Transverse colon (tissue), 4 donors: ENCODE data around the gene KIFC3. TPM values are rescaled to one million over a fixed set of nuclear protein-coding genes. Genes with fewer than 3 reads are reported as not detected.

Experiments used
- DNase-seq: peaks from one replicate; pipeline ENCODE4 v3.0.0-alpha.2; 2019
- H3K27ac ChIP-seq, 4 donors: fragments of 200-600 bp; sonication (generic); 2 replicates each; pipeline ENCODE4 v1.5.1; 2016 to 2018; ENCODE audit warnings: inconsistent platforms in 4 of 4
- H3K27me3 ChIP-seq: fragments of 200-600 bp; sonication (generic); 2 replicates; pipeline ENCODE4 v1.5.1; 2017; ENCODE audit warnings: inconsistent platforms
- H3K36me3 ChIP-seq, 4 donors: fragments of 200-600 bp; sonication (generic); 2 replicates each; pipeline ENCODE4 v1.5.1; 2017 to 2019; ENCODE audit warnings: inconsistent platforms in 4 of 4
- H3K4me1 ChIP-seq, 4 donors: fragments of 200-600 bp; sonication (generic); 2 replicates each; pipeline ENCODE4 v1.5.1; 2017 to 2020; ENCODE audit warnings: inconsistent platforms in 4 of 4
- H3K4me3 ChIP-seq, 4 donors: fragments of 200-600 bp; sonication (generic); 1 replicate in 1 of 4; 2 replicates in 3 of 4; pipeline versions ENCODE4 v1.5.1 to v1.6.1; 2017 to 2019; ENCODE audit warnings: inconsistent platforms in 4 of 4
- H3K9me3 ChIP-seq, 2 donors: fragments of 200-600 bp; sonication (generic); 2 replicates each; pipeline ENCODE4 v1.5.1; 2017 to 2019; ENCODE audit warnings: inconsistent platforms in 2 of 2
- EP300 ChIP-seq: sonication (generic); formaldehyde crosslinking; IDR thresholded peaks from one replicate; pipeline ENCODE4 v1.6.1; 2017; ENCODE audit warnings: antibody characterized with exemption, low read depth
- POLR2A ChIP-seq: fragments of 450-650 bp; IDR thresholded peaks from one replicate; pipeline ENCODE4 v1.6.1; 2016; ENCODE audit warnings: antibody characterized with exemption, mild to moderate bottlenecking, moderate library complexity
- POLR2AphosphoS5 ChIP-seq, 3 donors: sonication (generic); formaldehyde crosslinking; IDR thresholded peaks; one replicate each; pipeline ENCODE4 v1.6.1; 2016; ENCODE audit warnings: antibody characterized with exemption in 3 of 3
- WGBS, 2 donors: methylation state at CpG; one replicate each; pipeline ENCODE4 v1.1.5; 2018; ENCODE audit warnings: low coverage in 1 of 2; 5-methylcytosine and 5-hydroxymethylcytosine counted together
- in situ Hi-C, 4 donors: fragments of 200-750 bp; cut with MboI; loops; one replicate each; pipeline versions ENCODE4 v1.15.0 to v1.15.1; 2017; ENCODE audit warnings: low sequenced_read_pairs in 3 of 4, low pct_ligation_motif_present in 1 of 4, low pct_unique_long_range_greater_than_20kb in 1 of 4
- intact Hi-C: fragments of 100-400 bp; cut with DNase I; formaldehyde crosslinking; loops from one replicate; pipeline ENCODE4 v1.15.1; 2023; ENCODE audit warnings: low total_unique reads
- total RNA-seq, 4 donors: library from RNA; depleted of rRNA; stranded (reverse); fragments of >200 nt; gene quantifications; one replicate each; pipeline ENCODE4 v1.1.0, GENCODE V29; 2016
- TF ChIP-seq, protein P1 (sequence below), 5 experiments: fragments of 200-600 bp in 3 of 5; fragments of 450-650 bp in 2 of 5; sonication (generic) in 3 of 5; IDR thresholded peaks; 1 replicate in 2 of 5; 2 replicates in 3 of 5; pipeline ENCODE4 v1.5.1; 2016 to 2017; ENCODE audit warnings: antibody characterized with exemption in 5 of 5, inconsistent platforms in 3 of 5, mild to moderate bottlenecking in 2 of 5, moderate library complexity in 1 of 5

KIFC3 gene
- total RNA-seq, 4 donors from 2014 or later: 5.2 to 46.8 (median 13.5) TPM

DNA sequence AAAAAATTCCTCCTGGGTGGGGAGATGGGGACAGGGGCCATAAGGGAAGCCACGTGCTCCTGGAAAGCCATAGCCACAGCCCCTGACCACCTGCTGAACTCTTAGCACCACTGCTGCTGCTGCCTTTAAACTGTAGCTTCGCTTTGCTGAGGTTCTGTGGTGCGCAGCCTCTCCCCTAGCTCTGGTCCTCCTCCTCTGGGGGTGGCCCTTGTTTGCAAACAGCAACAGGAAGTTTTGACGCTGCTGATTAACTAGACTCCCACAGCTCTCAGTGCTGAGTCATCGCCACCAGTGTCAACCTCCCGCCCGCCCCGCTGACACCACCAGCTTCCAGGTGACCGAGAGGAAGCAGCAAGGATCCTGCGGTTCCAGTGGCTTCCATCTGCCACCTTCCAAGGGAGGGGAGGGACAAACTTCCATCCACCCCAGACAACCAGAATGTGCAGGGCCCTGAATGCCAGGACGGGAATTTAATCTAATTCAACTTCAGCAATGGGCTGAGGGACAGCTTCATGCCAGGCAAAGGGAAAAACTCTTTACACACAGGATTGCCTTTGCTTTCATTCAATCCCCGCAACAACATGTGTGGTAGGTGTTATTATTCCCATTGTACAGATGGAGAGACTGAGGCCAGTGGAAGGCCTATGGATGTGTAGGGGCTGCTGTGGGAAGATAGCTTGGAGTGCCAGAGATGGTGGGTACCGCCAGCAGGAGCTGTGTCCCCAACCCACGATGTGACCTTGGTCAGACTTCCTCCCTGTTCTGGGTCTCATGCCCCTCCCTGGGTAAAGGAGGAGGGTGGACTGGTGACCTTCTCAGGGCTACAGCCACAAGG lies 8.1 kb upstream of the KIFC3 start:
- intact Hi-C loops: no loop called here
- H3K36me3 ChIP-seq: no peaks in the 10 kb centered on the region
- peaks cover 5 to 31% (median 22%) of the 10 kb centered on the region in 4 donors for H3K4me1 ChIP-seq
- peaks cover 12% of the 10 kb centered on the region for H3K27me3 ChIP-seq
- 31 to 40% methylated on average over 1 to 14 of the region's 14 CpGs for WGBS, 2 donors
- TF ChIP-seq POLR2AphosphoS5 (IDR thresholded peaks at IDR 0.05) (peak; percentile 46 to 63 (median 47)), EP300 (no peak), POLR2A (no peak)
- peak overlapping the region; percentile 26 to 63 (median 50) for H3K27ac ChIP-seq
- DNase-seq: peak; percentile 92
- no peaks in the 10 kb centered on the region for H3K9me3 ChIP-seq
- in situ Hi-C loops: no loop called here
- no peak overlapping the region for H3K4me3 ChIP-seq

DNA sequence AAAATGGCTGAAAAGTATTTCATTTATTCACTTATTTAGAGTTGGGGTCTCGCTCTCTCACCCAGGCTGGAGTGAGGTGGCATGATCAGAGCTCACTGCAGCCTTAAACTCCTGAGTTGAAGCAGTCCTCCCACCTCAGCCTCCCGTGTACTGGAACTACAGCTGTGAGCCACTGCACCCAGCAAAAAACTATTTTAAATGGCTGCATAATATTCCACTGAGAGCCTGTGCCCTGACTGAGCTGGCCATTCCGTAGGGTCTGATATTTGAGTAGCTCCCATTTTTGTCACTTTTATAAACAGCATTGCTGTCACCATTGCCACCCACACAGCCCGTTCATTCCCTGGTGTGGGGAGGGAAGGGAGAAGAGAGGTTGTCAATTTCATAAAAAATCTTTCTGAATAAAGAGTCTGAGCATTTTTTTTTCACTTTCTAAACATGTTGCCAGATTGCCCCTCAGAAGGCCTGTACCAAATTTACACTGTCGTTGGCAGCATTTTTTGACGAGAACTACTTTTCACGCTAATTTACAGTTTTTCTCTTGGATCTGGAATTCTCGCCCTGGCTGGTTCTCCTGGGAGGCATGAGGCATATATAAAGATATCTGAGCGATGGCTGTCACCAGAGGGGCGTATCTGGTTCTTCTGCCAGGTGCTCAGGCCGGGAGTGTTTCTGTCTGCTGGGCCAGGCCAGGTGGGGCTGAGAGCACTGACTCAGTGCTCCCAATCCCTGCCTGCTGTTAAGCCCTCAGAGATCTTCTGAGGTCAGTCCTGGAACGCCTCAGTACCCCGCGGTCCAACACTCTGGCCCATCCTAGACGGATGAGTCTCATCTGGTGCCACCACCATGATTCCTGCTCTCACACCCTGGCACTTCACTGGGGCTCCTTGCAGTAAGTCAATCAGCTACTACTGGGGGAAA lies 7.2 kb upstream of the KIFC3 start:
- Histone ChIP-seq H3K9me3 (no peaks in the 10 kb centered on the region), H3K4me3 (no peak overlapping the region), H3K36me3 (no peaks in the 10 kb centered on the region), H3K27ac (peak overlapping the region; percentile 17 to 51 (median 38)), H3K27me3 (peaks cover 19% of the 10 kb centered on the region), H3K4me1 (peaks cover 5 to 31% (median 22%) of the 10 kb centered on the region in 4 donors)
- intact Hi-C loops: no loop called here
- in situ Hi-C loops: no loop called here
- WGBS, 2 donors: 74 to 100% methylated on average over 1 to 15 of the region's 15 CpGs
- DNase-seq: no peak
- no peak for TF ChIP-seq POLR2AphosphoS5 (IDR thresholded peaks at IDR 0.05)
- TF ChIP-seq, protein P1, sequence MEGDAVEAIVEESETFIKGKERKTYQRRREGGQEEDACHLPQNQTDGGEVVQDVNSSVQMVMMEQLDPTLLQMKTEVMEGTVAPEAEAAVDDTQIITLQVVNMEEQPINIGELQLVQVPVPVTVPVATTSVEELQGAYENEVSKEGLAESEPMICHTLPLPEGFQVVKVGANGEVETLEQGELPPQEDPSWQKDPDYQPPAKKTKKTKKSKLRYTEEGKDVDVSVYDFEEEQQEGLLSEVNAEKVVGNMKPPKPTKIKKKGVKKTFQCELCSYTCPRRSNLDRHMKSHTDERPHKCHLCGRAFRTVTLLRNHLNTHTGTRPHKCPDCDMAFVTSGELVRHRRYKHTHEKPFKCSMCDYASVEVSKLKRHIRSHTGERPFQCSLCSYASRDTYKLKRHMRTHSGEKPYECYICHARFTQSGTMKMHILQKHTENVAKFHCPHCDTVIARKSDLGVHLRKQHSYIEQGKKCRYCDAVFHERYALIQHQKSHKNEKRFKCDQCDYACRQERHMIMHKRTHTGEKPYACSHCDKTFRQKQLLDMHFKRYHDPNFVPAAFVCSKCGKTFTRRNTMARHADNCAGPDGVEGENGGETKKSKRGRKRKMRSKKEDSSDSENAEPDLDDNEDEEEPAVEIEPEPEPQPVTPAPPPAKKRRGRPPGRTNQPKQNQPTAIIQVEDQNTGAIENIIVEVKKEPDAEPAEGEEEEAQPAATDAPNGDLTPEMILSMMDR (IDR thresholded peaks at IDR 0.05): no peak
- TF ChIP-seq EP300: no peak
- no peak for TF ChIP-seq POLR2A

DNA sequence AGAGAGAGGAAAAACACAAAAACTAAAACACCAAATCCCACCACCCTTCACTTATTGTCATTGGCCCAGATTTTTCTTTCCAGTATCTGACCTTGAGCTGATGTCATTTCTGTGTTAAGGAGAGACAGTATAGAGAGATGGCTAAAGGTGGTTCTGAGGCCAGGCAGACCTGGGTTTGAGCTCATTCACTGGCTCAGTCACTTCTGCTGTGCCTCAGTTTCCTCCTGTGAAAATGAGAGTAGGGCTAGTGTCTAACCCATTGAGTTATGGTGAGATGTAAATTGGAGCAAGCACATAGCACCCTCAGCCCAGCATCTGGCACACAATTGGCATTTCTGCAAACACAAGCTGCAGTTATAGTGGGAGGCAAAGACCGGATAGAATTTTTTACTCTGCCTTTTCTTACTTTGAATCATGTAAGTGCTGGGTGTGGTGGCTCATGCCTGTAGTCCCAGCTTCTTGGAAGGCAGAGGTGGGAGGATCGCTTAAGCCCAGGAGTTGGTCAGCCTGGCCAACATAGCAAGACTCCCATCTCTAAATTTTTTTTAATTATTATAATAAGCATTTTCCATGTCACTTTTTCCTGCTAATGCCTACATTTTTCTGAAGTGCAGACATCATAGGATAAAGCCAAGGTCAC lies 6.4 kb upstream of the KIFC3 start:
- in situ Hi-C loops: no loop called here
- TF ChIP-seq EP300: no peak
- TF ChIP-seq POLR2AphosphoS5 (IDR thresholded peaks at IDR 0.05): no peak
- TF ChIP-seq, protein P1 (IDR thresholded peaks at IDR 0.05): no peak
- TF ChIP-seq POLR2A: no peak
- WGBS, 2 donors: 46% methylated on average over 2 of the region's 2 CpGs; no CpG with 5 or more reads in 1 of the 2 donors
- no peak for DNase-seq
- peaks cover 26% of the 10 kb centered on the region for H3K27me3 ChIP-seq
- peak overlapping the region in 1 of 4 donors; percentile 15 for H3K4me3 ChIP-seq
- intact Hi-C loops: no loop called here
- peaks cover 5 to 39% (median 22%) of the 10 kb centered on the region in 4 donors for H3K4me1 ChIP-seq
- no peaks in the 10 kb centered on the region for H3K36me3 ChIP-seq
- H3K27ac ChIP-seq: peak overlapping the region in 1 of 4 donors; percentile 36
- no peaks in the 10 kb centered on the region for H3K9me3 ChIP-seq

DNA sequence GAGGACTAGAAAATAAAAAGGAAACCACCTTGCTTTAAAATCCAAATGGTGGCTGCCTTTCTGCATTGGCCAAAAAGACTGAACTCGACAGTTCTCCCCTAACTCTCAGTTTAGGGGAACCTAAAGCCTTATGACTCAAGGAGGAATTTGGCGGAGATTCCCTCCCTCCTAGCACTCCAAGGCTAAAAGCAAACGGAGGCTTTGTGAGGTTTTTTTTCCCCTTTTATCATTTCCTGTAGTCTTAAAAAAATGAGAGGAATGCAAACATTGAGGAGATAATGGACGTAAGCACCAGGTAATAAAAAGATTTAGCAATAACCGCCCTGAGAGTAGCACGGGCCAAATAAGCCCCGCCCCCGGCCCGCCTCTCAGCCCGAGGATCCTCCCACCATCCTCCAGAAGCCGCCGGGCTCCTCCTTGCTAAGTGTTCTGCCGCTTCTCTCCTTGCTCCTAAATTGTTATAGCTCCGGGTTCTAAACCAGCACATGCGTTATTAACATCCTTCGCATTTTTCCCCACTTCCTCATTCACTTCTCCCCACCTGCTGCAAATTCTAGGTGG lies 5.8 kb upstream of the KIFC3 start:
- peak; percentile 87 for DNase-seq
- H3K27me3 ChIP-seq: peaks cover 33% of the 10 kb centered on the region
- in situ Hi-C loops (no loop called here), intact Hi-C loops (no loop called here)
- peaks cover 7 to 46% (median 26%) of the 10 kb centered on the region in 4 donors for H3K4me1 ChIP-seq
- no peaks in the 10 kb centered on the region for H3K9me3 ChIP-seq
- peak overlapping the region in 3 of 4 donors; percentile 1 to 43 (median 36) for H3K27ac ChIP-seq
- peak overlapping the region in 1 of 4 donors; percentile 15 for H3K4me3 ChIP-seq
- 3 to 9% methylated on average over 6 to 16 of the region's 16 CpGs for WGBS, 2 donors
- TF ChIP-seq, protein P1 (IDR thresholded peaks at IDR 0.05): no peak
- TF ChIP-seq EP300 (no peak), POLR2AphosphoS5 (IDR thresholded peaks at IDR 0.05) (peak in 1 of 3 donors; percentile 51), POLR2A (no peak)
- no peaks in the 10 kb centered on the region for H3K36me3 ChIP-seq
